ENCODE data around the gene WAC.

The WAC gene

GRCh38 chr10:28627102-28627501 lies 94.2 kb downstream of the WAC start:
- no peak for DNase-seq (ENCODE audit: extremely low spot score)
- TF ChIP-seq SP1 (IDR thresholded peaks at IDR 0.05) (no peak), TARDBP (IDR thresholded peaks at IDR 0.05) (no peak), CTBP1 (IDR thresholded peaks at IDR 0.05; ENCODE audit: borderline replicate concordance) (no peak), FOXA1 (IDR thresholded peaks at IDR 0.05) (no peak), PKNOX1 (IDR thresholded peaks at IDR 0.05) (no peak), LEF1 (IDR thresholded peaks at IDR 0.05; ENCODE audit: borderline replicate concordance) (no peak), FOXK2 (IDR thresholded peaks at IDR 0.05) (no peak), L3MBTL2 (conservative IDR thresholded peaks at IDR 0.05) (no peak)
- POLR2A ChIA-PET, result no interaction called here
- CTCF ChIA-PET, result interaction anchor here (1.0 to 1.6 kb wide), 2 partner anchors 8 to 11 kb away, joined by 3 to 9 read pairs; no protein-coding TSS in a partner anchor

GRCh38 chr10:28628184-28628893 lies 95.4 kb downstream of the WAC start:
- CTCF ChIA-PET, result interaction anchor here (0.6 to 1.6 kb wide), 9 partner anchors 9 to 394 kb away, joined by 3 to 9 read pairs (median 4); no protein-coding TSS in a partner anchor
- POLR2A ChIA-PET, result no interaction called here
- peak; percentile 75 for DNase-seq (ENCODE audit: extremely low spot score)
- TF ChIP-seq LEF1 (IDR thresholded peaks at IDR 0.05; ENCODE audit: borderline replicate concordance) (no peak), BHLHE40 (IDR thresholded peaks at IDR 0.05; ENCODE audit: borderline replicate concordance) (no peak), CTBP1 (IDR thresholded peaks at IDR 0.05; ENCODE audit: borderline replicate concordance) (no peak), NFRKB (IDR thresholded peaks at IDR 0.05) (no peak), PKNOX1 (IDR thresholded peaks at IDR 0.05) (no peak), FOXA1 (IDR thresholded peaks at IDR 0.05) (no peak)

- no peak for TF ChIP-seq NFRKB (IDR thresholded peaks at IDR 0.05)
- no peak for TF ChIP-seq FOXA1 (IDR thresholded peaks at IDR 0.05)
- TF ChIP-seq SUZ12 (IDR thresholded peaks at IDR 0.05), result no peak
- CTCF ChIA-PET, result interaction anchor here (0.7 kb wide), 3 partner anchors 308 to 673 kb away, joined by 3 to 4 read pairs (median 3); no protein-coding TSS in a partner anchor
- no peak for DNase-seq (ENCODE audit: extremely low spot score)
- POLR2A ChIA-PET, result no interaction called here
These were observed 99.1 kb downstream of the WAC start for GRCh38 chr10:28631896-28632583.

- ChIA-PET POLR2A (no interaction called here), CTCF (interaction anchor here (0.7 kb wide), 3 partner anchors 307 to 672 kb away, joined by 3 to 4 read pairs (median 3); no protein-coding TSS in a partner anchor)
- TF ChIP-seq PKNOX1 (IDR thresholded peaks at IDR 0.05) (no peak), TARDBP (IDR thresholded peaks at IDR 0.05) (no peak), CTBP1 (IDR thresholded peaks at IDR 0.05; ENCODE audit: borderline replicate concordance) (no peak), LEF1 (IDR thresholded peaks at IDR 0.05; ENCODE audit: borderline replicate concordance) (no peak), ELF4 (IDR thresholded peaks at IDR 0.05) (no peak), ARNT (IDR thresholded peaks at IDR 0.05) (no peak), L3MBTL2 (conservative IDR thresholded peaks at IDR 0.05) (no peak), FOXM1 (IDR thresholded peaks at IDR 0.05; ENCODE audit: borderline replicate concordance) (no peak), BHLHE40 (IDR thresholded peaks at IDR 0.05; ENCODE audit: borderline replicate concordance) (no peak), FOXA1 (IDR thresholded peaks at IDR 0.05) (no peak), SP1 (IDR thresholded peaks at IDR 0.05) (no peak), HDGF (IDR thresholded peaks at IDR 0.05; ENCODE audit: borderline replicate concordance) (no peak), FOXK2 (IDR thresholded peaks at IDR 0.05) (no peak), ZNF384 (IDR thresholded peaks at IDR 0.05) (no peak), SUZ12 (IDR thresholded peaks at IDR 0.05) (no peak), NFRKB (IDR thresholded peaks at IDR 0.05) (no peak)
- DNase-seq (ENCODE audit: extremely low spot score), result no peak
These were observed 99.6 kb downstream of the WAC start for GRCh38 chr10:28632584-28632945.

GRCh38 chr10:28633750-28634149 lies 100.8 kb downstream of the WAC start:
- CTCF ChIA-PET, result no interaction called here

More at GRCh38 chr10:28633750-28634149, 100.8 kb downstream of the WAC start:
- POLR2A ChIA-PET, result no interaction called here
- no peak for TF ChIP-seq FOXA1 (IDR thresholded peaks at IDR 0.05)
- TF ChIP-seq FOXM1 (IDR thresholded peaks at IDR 0.05; ENCODE audit: borderline replicate concordance), result no peak
- TF ChIP-seq TARDBP (IDR thresholded peaks at IDR 0.05), result no peak
- no peak for TF ChIP-seq PKNOX1 (IDR thresholded peaks at IDR 0.05)
- no peak for TF ChIP-seq ARNT (IDR thresholded peaks at IDR 0.05)
- TF ChIP-seq LEF1 (IDR thresholded peaks at IDR 0.05; ENCODE audit: borderline replicate concordance), result no peak
- TF ChIP-seq ZNF384 (IDR thresholded peaks at IDR 0.05), result no peak
- no peak for DNase-seq (ENCODE audit: extremely low spot score)
